ENCODE measurements around the gene PRDM15.

The PRDM15 gene

GRCh38 chr21:41765973-41766882 is 112.9 kb downstream of the PRDM15 start:
- in situ Hi-C loops (cut with MboI; ENCODE audit: low pct_unique_long_range_greater_than_20kb, low sequenced_read_pairs, unreplicated experiment), result no loop called here
- no peak for DNase-seq (ENCODE audit: low spot score)
- TF ChIP-seq CTCF (IDR thresholded peaks at IDR 0.05; ENCODE audit: extremely low read depth, insufficient read depth, missing control alignments), result no peak

GRCh38 chr21:41765420-41765821 is 113.7 kb downstream of the PRDM15 start:
- no peak for DNase-seq (ENCODE audit: low spot score)
- in situ Hi-C loops (cut with MboI; ENCODE audit: low pct_unique_long_range_greater_than_20kb, low sequenced_read_pairs, unreplicated experiment), result no loop called here

GRCh38 chr21:41764558-41765419 is 114.4 kb downstream of the PRDM15 start:
- TF ChIP-seq CTCF (IDR thresholded peaks at IDR 0.05; ENCODE audit: extremely low read depth, insufficient read depth, missing control alignments), result no peak
- no peak for DNase-seq (ENCODE audit: low spot score)
- in situ Hi-C loops (cut with MboI; ENCODE audit: low pct_unique_long_range_greater_than_20kb, low sequenced_read_pairs, unreplicated experiment), result no loop called here

More at GRCh38 chr21:41765420-41765821, 113.7 kb downstream of the PRDM15 start:
- no peak for TF ChIP-seq CTCF (IDR thresholded peaks at IDR 0.05; ENCODE audit: extremely low read depth, insufficient read depth, missing control alignments)

- no peak for TF ChIP-seq CTCF (IDR thresholded peaks at IDR 0.05; ENCODE audit: extremely low read depth, insufficient read depth, missing control alignments)
- in situ Hi-C loops (cut with MboI; ENCODE audit: low pct_unique_long_range_greater_than_20kb, low sequenced_read_pairs, unreplicated experiment), result no loop called here
- DNase-seq (ENCODE audit: low spot score), result peak; percentile 12
These were observed 115.1 kb downstream of the PRDM15 start for GRCh38 chr21:41763996-41764395.

- no peak for TF ChIP-seq CTCF (IDR thresholded peaks at IDR 0.05; ENCODE audit: extremely low read depth, insufficient read depth, missing control alignments)
- in situ Hi-C loops (cut with MboI; ENCODE audit: low pct_unique_long_range_greater_than_20kb, low sequenced_read_pairs, unreplicated experiment), result no loop called here
- peak; percentile 20 for DNase-seq (ENCODE audit: low spot score)
These were observed 115.7 kb downstream of the PRDM15 start for GRCh38 chr21:41763398-41763931.

- no peak for DNase-seq (ENCODE audit: low spot score)
- TF ChIP-seq CTCF (IDR thresholded peaks at IDR 0.05; ENCODE audit: extremely low read depth, insufficient read depth, missing control alignments), result no peak
- in situ Hi-C loops (cut with MboI; ENCODE audit: low pct_unique_long_range_greater_than_20kb, low sequenced_read_pairs, unreplicated experiment), result no loop called here
These were observed 116.4 kb downstream of the PRDM15 start for GRCh38 chr21:41762753-41763152.

Data from GM13977 (cell line).